Keratinocyte (primary cell): ENCODE measurements around the gene FIGN. TPM values are rescaled to one million over a fixed set of nuclear protein-coding genes. Genes with fewer than 3 reads are reported as not detected.

Source experiments
- DNase-seq: peaks from one replicate; pipeline ENCODE4 v3.0.0-alpha.2; 2011; ENCODE audit warnings: low read depth, missing footprints, low spot score
- FAIRE-seq: peaks from 2 replicates; lab custom pipeline; 2011; peaks lifted over from hg19 to GRCh38; lab: Jason Lieb, UNC
- H2AFZ ChIP-seq: 2 replicates; pipeline ENCODE4 v1.6.0; 2012; ENCODE audit warnings: low read length, control low read depth, inconsistent platforms; ENCODE audit not compliant: control insufficient read depth
- H3K27ac ChIP-seq: 2 replicates; pipeline ENCODE4 v1.5.1; 2011; ENCODE audit warnings: low read length; ENCODE audit not compliant: control insufficient read depth, insufficient read depth
- H3K27me3 ChIP-seq: 3 replicates; pipeline ENCODE4 v1.6.0; 2011; ENCODE audit warnings: low read length; ENCODE audit not compliant: control insufficient read depth, insufficient read depth; ENCODE audit errors: extremely low read depth
- H3K36me3 ChIP-seq, 2 experiments: 2 replicates in 1 of 2; 3 replicates in 1 of 2; pipeline ENCODE4 v1.5.1; 2011; ENCODE audit warnings: low read length in 2 of 2, mild to moderate bottlenecking in 1 of 2; ENCODE audit not compliant: control insufficient read depth in 2 of 2, insufficient read depth in 2 of 2; ENCODE audit errors: extremely low read depth in 1 of 2
- H3K4me1 ChIP-seq: 3 replicates; pipeline ENCODE4 v1.5.1; 2011; ENCODE audit warnings: low read length; ENCODE audit not compliant: control insufficient read depth, insufficient read depth; ENCODE audit errors: extremely low read depth
- H3K4me2 ChIP-seq: 3 replicates; pipeline ENCODE4 v1.6.0; 2011; ENCODE audit warnings: low read depth, low read length; ENCODE audit not compliant: control insufficient read depth, insufficient read depth; ENCODE audit errors: extremely low read depth
- H3K4me3 ChIP-seq, 3 experiments: fragments of 200-600 bp in 1 of 3; sonication (generic) in 1 of 3; 2 replicates in 2 of 3; 3 replicates in 1 of 3; pipeline ENCODE4 v1.5.1; 2011 to 2016; ENCODE audit warnings: low read length in 3 of 3, mild to moderate bottlenecking in 3 of 3, control low read depth in 2 of 3, inconsistent platforms in 1 of 3, low read depth in 1 of 3, mixed read lengths in 1 of 3, mixed run types in 1 of 3, moderate library complexity in 1 of 3; ENCODE audit not compliant: control insufficient read depth in 2 of 3, insufficient read depth in 2 of 3; ENCODE audit errors: extremely low read depth in 1 of 3
- H3K79me2 ChIP-seq: 2 replicates; pipeline ENCODE4 v1.6.0; 2012; ENCODE audit warnings: low read length; ENCODE audit not compliant: control insufficient read depth, insufficient read depth
- H3K9ac ChIP-seq: 3 replicates; pipeline ENCODE4 v1.6.0; 2011; ENCODE audit warnings: low read length; ENCODE audit not compliant: control insufficient read depth, insufficient read depth; ENCODE audit errors: extremely low read depth
- H3K9me1 ChIP-seq: 3 replicates; pipeline ENCODE4 v1.6.0; 2011; ENCODE audit warnings: low read length; ENCODE audit not compliant: control insufficient read depth, insufficient read depth; ENCODE audit errors: extremely low read depth
- H3K9me3 ChIP-seq: 2 replicates; pipeline ENCODE4 v1.5.1; 2012; ENCODE audit warnings: low read depth, low read length; ENCODE audit not compliant: control insufficient read depth
- H4K20me1 ChIP-seq: 3 replicates; pipeline ENCODE4 v1.6.0; 2011; ENCODE audit warnings: low read length; ENCODE audit not compliant: control insufficient read depth, insufficient read depth; ENCODE audit errors: extremely low read depth
- EZH2 ChIP-seq: IDR thresholded peaks from one replicate; pipeline ENCODE4 v1.6.1; 2012; ENCODE audit warnings: inconsistent platforms, mild to moderate bottlenecking, low read length, moderate library complexity
- dilution Hi-C: fragments of 300-500 bp; cut with MboI; formaldehyde crosslinking; loops from one replicate; pipeline ENCODE4 v1.7.0; 2020; ENCODE audit warnings: low sequenced_read_pairs; ENCODE audit not compliant: extremely low pct_ligation_motif_present
- polyA plus RNA-seq, 5 experiments: library from polyadenylated mRNA; depleted of rRNA in 3 of 5; stranded (reverse) in 3 of 5; stranded (forward) in 1 of 5; unstranded in 1 of 5; fragments of >200 nt; gene quantifications; 1 replicate in 1 of 5; 2 replicates in 3 of 5; 3 replicates in 1 of 5; pipeline versions ENCODE4 v1.2.1 to v1.2.3, GENCODE V29; 2011 to 2012; ENCODE audit warnings: missing spikeins in 2 of 5, low read depth in 1 of 5, low replicate concordance in 1 of 5
- TF ChIP-seq, protein P1 (sequence below), 3 experiments: IDR thresholded peaks in 1 of 3; conservative IDR thresholded peaks in 1 of 3; optimal IDR thresholded peaks in 1 of 3; 2 replicates in 2 of 3; 3 replicates in 1 of 3; pipeline versions ENCODE3 to v1.5.1; 2011; ENCODE audit warnings: low read length in 3 of 3, mild to moderate bottlenecking in 3 of 3, moderate library complexity in 2 of 3, control low read depth in 1 of 3, inconsistent platforms in 1 of 3; ENCODE audit not compliant: insufficient read depth in 2 of 3; ENCODE audit errors: extremely low read depth in 1 of 3

FIGN gene
- polyA plus RNA-seq, 1 donor (not counting 4 experiments of a cell fraction or from before 2014, with no cell fraction given): 2.9 TPM

DNA sequence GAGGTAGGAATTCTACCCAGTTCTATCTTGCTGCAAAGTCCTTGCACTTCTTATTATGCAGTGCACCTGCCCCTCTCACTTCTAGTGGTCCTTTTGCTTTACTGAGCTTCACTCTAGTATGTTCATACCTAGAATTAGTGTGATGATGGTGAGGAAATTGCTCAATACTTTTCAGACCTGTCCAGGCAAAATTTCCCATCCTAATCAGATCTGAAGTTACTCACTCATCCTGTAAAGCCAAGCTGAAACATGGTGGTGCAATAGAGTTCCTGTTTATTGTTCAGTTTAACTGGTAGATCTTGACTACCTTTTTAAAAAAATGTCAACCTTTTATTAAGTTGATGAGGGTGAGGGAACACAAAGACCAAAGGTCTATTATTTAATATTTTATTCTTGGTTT lies 12.6 kb upstream of the FIGN start:
- FAIRE-seq (peak; percentile 85), DNase-seq (peak; percentile 30)
- dilution Hi-C loops: no loop called here
- H3K4me2 ChIP-seq: peak overlapping the region; percentile 34
- no peak overlapping the region for H3K9ac ChIP-seq
- H3K9me1 ChIP-seq: no peaks in the 10 kb centered on the region
- TF ChIP-seq, protein P1, sequence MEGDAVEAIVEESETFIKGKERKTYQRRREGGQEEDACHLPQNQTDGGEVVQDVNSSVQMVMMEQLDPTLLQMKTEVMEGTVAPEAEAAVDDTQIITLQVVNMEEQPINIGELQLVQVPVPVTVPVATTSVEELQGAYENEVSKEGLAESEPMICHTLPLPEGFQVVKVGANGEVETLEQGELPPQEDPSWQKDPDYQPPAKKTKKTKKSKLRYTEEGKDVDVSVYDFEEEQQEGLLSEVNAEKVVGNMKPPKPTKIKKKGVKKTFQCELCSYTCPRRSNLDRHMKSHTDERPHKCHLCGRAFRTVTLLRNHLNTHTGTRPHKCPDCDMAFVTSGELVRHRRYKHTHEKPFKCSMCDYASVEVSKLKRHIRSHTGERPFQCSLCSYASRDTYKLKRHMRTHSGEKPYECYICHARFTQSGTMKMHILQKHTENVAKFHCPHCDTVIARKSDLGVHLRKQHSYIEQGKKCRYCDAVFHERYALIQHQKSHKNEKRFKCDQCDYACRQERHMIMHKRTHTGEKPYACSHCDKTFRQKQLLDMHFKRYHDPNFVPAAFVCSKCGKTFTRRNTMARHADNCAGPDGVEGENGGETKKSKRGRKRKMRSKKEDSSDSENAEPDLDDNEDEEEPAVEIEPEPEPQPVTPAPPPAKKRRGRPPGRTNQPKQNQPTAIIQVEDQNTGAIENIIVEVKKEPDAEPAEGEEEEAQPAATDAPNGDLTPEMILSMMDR (optimal IDR thresholded peaks at IDR 0.05 in 1 of 3, IDR thresholded peaks at IDR 0.05 in 1 of 3, conservative IDR thresholded peaks at IDR 0.05 in 1 of 3; ENCODE audit: extremely low read depth in 1 of 3, insufficient read depth in 2 of 3, low read length in 3 of 3): no peak
- TF ChIP-seq EZH2: no peak
- H3K36me3 ChIP-seq: no peaks in the 10 kb centered on the region
- H3K4me3 ChIP-seq: no peak overlapping the region
- H4K20me1 ChIP-seq: no peaks in the 10 kb centered on the region
- H3K9me3 ChIP-seq: no peaks in the 10 kb centered on the region
- H3K4me1 ChIP-seq: peaks cover 32% of the 10 kb centered on the region
- peak overlapping the region; percentile 55 for H3K27ac ChIP-seq
- H3K27me3 ChIP-seq: no peaks in the 10 kb centered on the region
- H2AFZ ChIP-seq: no peak overlapping the region
- H3K79me2 ChIP-seq: no peaks in the 10 kb centered on the region

DNA sequence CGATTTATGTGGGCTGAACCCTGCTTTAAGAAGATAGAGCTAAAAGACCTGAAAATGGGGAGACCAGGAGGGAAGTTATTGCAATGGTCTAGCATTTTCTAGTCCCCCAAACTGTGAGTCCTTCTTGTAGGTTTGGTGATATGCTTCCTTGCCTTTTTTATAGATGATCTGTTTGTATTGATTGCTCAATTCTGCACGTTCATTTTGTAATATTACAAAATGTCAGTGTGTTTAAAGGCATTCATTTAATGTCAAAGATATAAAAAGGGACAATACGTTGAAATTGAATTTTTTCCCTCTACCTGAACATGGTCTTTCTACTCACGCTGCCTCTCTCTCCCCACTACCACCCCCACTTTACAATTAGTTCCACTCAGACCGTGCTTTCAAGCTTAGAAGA lies 5.6 kb upstream of the FIGN start:
- FAIRE-seq (no peak), DNase-seq (no peak)
- TF ChIP-seq, protein P1 (optimal IDR thresholded peaks at IDR 0.05 in 1 of 3, IDR thresholded peaks at IDR 0.05 in 1 of 3, conservative IDR thresholded peaks at IDR 0.05 in 1 of 3; ENCODE audit: extremely low read depth in 1 of 3, insufficient read depth in 2 of 3, low read length in 3 of 3): no peak
- TF ChIP-seq EZH2: no peak
- no peaks in the 10 kb centered on the region for H3K36me3 ChIP-seq
- no peaks in the 10 kb centered on the region for H3K27me3 ChIP-seq
- dilution Hi-C loops: no loop called here
- H3K79me2 ChIP-seq: no peaks in the 10 kb centered on the region
- no peaks in the 10 kb centered on the region for H3K9me3 ChIP-seq
- H2AFZ ChIP-seq: no peak overlapping the region
- H3K4me3 ChIP-seq: no peak overlapping the region
- H3K9me1 ChIP-seq: no peaks in the 10 kb centered on the region
- no peaks in the 10 kb centered on the region for H4K20me1 ChIP-seq
- no peak overlapping the region for H3K9ac ChIP-seq
- H3K4me1 ChIP-seq: peaks cover 4% of the 10 kb centered on the region
- no peak overlapping the region for H3K27ac ChIP-seq
- no peak overlapping the region for H3K4me2 ChIP-seq
